NCI-H1694 treated with DMSO at 0.1 percent for 48 hours (cell line): ENCODE measurements around the gene STX2.
"Not testable (repeated sequence)": the region's sequence is repeated elsewhere in the genome, so short reads cannot be mapped to it uniquely, and the experiment has no call there.

Experiments used
- DNase-seq: peaks from one replicate; lab custom pipeline; 2025; lab: John Stamatoyannopoulos, UW

The STX2 gene

GRCh38 chr12:130765186-130765659 is 73.8 kb downstream of the STX2 start:
- no peak for DNase-seq

- DNase-seq: no peak
Measured at GRCh38 chr12:130764475-130765185, 74.4 kb downstream of the STX2 start.

- DNase-seq: no peak
Measured at GRCh38 chr12:130764073-130764472, 75.0 kb downstream of the STX2 start.

- no peak for DNase-seq
Measured at GRCh38 chr12:130762319-130762675, 76.8 kb downstream of the STX2 start.

GRCh38 chr12:130761537-130762318 is 77.3 kb downstream of the STX2 start:
- peak; percentile 50 for DNase-seq

GRCh38 chr12:130754234-130754901 is 84.7 kb downstream of the STX2 start:
- DNase-seq: no peak

GRCh38 chr12:130752692-130753230 is 86.3 kb downstream of the STX2 start:
- no peak for DNase-seq

- DNase-seq: not testable (repeated sequence)
Measured at GRCh38 chr12:130752037-130752436, 87.0 kb downstream of the STX2 start.

GRCh38 chr12:130748786-130749185 is 90.3 kb downstream of the STX2 start:
- no peak for DNase-seq

GRCh38 chr12:130747867-130748740 is 90.9 kb downstream of the STX2 start:
- DNase-seq: peak; percentile 62

GRCh38 chr12:130746546-130746945 is 92.5 kb downstream of the STX2 start:
- no peak for DNase-seq

GRCh38 chr12:130745921-130746320 is 93.1 kb downstream of the STX2 start:
- DNase-seq: no peak

GRCh38 chr12:130744274-130744673 is 94.8 kb downstream of the STX2 start:
- no peak for DNase-seq

- no peak for DNase-seq
Measured at GRCh38 chr12:130743606-130744005, 95.4 kb downstream of the STX2 start.

- DNase-seq: no peak
Measured at GRCh38 chr12:130743176-130743575, 95.9 kb downstream of the STX2 start.

GRCh38 chr12:130742716-130743115 is 96.3 kb downstream of the STX2 start:
- no peak for DNase-seq

- no peak for DNase-seq
Measured at GRCh38 chr12:130742112-130742511, 96.9 kb downstream of the STX2 start.
